Duodenal mucosa (tissue), 2 donors: Measurements from ENCODE around the gene ARID5A.
A peak's percentile ranks its signal among the peaks of the same experiment; 100 is the strongest.

Experiments
- H3K27ac ChIP-seq: one replicate; pipeline ENCODE4 v1.7.0; 2013; ENCODE audit warnings: low read depth, low read length
- H3K27me3 ChIP-seq, 2 donors: one replicate each; pipeline ENCODE4 v1.7.0; 2013; ENCODE audit warnings: low read length in 2 of 2, control low read depth in 1 of 2; ENCODE audit not compliant: insufficient read depth in 2 of 2, control insufficient read depth in 1 of 2
- H3K36me3 ChIP-seq, 2 donors: one replicate each; pipeline ENCODE4 v1.7.0; 2013; ENCODE audit warnings: low read length in 2 of 2, control low read depth in 1 of 2; ENCODE audit not compliant: insufficient read depth in 2 of 2, control insufficient read depth in 1 of 2
- H3K4me1 ChIP-seq, 2 donors: one replicate each; pipeline ENCODE4 v1.7.0; 2013; ENCODE audit warnings: low read length in 2 of 2, control low read depth in 1 of 2; ENCODE audit not compliant: insufficient read depth in 2 of 2, control insufficient read depth in 1 of 2
- H3K4me3 ChIP-seq, 2 donors: one replicate each; pipeline ENCODE4 v1.7.0; 2013; ENCODE audit warnings: low read length in 2 of 2, low read depth in 1 of 2
- H3K9ac ChIP-seq, 2 donors: one replicate each; pipeline ENCODE4 v1.7.0; 2013; ENCODE audit warnings: low read length in 2 of 2, low read depth in 1 of 2
- H3K9me3 ChIP-seq, 2 donors: one replicate each; pipeline ENCODE4 v1.7.0; 2013; ENCODE audit warnings: low read length in 2 of 2, control low read depth in 1 of 2; ENCODE audit not compliant: control insufficient read depth in 1 of 2

The ARID5A gene

DNA sequence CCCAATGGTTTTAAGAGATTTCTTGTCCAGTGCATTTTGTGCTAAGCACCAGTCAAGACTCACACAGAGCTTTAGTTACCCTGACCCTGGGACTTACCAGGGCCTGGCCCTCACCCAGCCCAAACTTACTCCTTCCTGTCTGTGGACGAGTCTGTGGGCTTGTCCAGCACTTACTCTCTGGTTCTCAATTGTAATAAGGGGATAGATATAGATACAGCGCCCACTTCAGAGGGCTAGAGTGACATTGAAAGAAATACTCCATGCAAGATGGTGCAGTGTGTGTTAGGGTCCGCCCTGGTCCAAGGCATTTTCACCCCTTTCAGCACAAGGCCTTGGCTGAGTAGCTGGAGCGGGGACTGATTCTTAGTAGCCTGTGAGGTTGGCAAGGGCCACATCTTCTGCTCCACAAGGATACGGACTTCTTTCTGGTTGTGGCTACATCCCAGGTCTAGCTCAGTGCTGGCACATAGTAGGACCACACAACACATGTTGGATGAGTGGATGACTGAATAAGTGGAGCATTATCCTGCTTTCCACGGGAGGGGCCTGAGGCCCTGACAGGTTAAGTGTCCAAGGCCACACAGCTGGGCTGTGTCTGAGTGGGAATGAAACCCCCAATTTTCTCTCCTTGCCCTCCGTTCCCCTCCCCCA is 3.8 kb upstream of the ARID5A start:
- Histone ChIP-seq H3K9me3 (no peaks in the 10 kb centered on the region), H3K27ac (peak overlapping the region; percentile 78), H3K27me3 (peaks cover 0 to 1% of the 10 kb centered on the region in 2 donors), H3K9ac (no peak overlapping the region), H3K4me1 (peaks cover 44 to 49% of the 10 kb centered on the region in 2 donors), H3K4me3 (no peak overlapping the region), H3K36me3 (no peaks in the 10 kb centered on the region)

- peaks cover 49 to 50% of the 10 kb centered on the region in 2 donors for H3K4me1 ChIP-seq
- H3K9me3 ChIP-seq, result no peaks in the 10 kb centered on the region
- no peak overlapping the region for H3K4me3 ChIP-seq
- H3K36me3 ChIP-seq, result no peaks in the 10 kb centered on the region
- H3K27me3 ChIP-seq, result peaks cover 3 to 5% of the 10 kb centered on the region in 2 donors
- H3K27ac ChIP-seq, result peak overlapping the region; percentile 78
- no peak overlapping the region for H3K9ac ChIP-seq
Measured at GRCh38 chr2:96533292-96534073, 3.1 kb upstream of the ARID5A start.

- H3K4me1 ChIP-seq, result peaks cover 49 to 51% of the 10 kb centered on the region in 2 donors
- no peaks in the 10 kb centered on the region for H3K36me3 ChIP-seq
- H3K4me3 ChIP-seq, result no peak overlapping the region
- peak overlapping the region; percentile 39 for H3K27ac ChIP-seq
- H3K9me3 ChIP-seq, result no peaks in the 10 kb centered on the region
- no peak overlapping the region for H3K9ac ChIP-seq
- peaks cover 3 to 5% of the 10 kb centered on the region in 2 donors for H3K27me3 ChIP-seq
Measured at GRCh38 chr2:96534141-96534540, 2.4 kb upstream of the ARID5A start.

- Histone ChIP-seq H3K27ac (no peak overlapping the region), H3K9me3 (no peaks in the 10 kb centered on the region), H3K27me3 (peaks cover 3 to 5% of the 10 kb centered on the region in 2 donors), H3K9ac (peak overlapping the region in 1 of 2 donors; percentile 32), H3K36me3 (no peaks in the 10 kb centered on the region), H3K4me3 (no peak overlapping the region), H3K4me1 (peaks cover 51 to 52% of the 10 kb centered on the region in 2 donors)
Measured at GRCh38 chr2:96534701-96535181, 1.8 kb upstream of the ARID5A start.

GRCh38 chr2:96535331-96535730 is 1.2 kb upstream of the ARID5A start:
- H3K36me3 ChIP-seq, result no peaks in the 10 kb centered on the region
- no peak overlapping the region for H3K9ac ChIP-seq
- H3K9me3 ChIP-seq, result no peaks in the 10 kb centered on the region
- no peak overlapping the region for H3K4me3 ChIP-seq
- H3K27ac ChIP-seq, result no peak overlapping the region
- peaks cover 3 to 5% of the 10 kb centered on the region in 2 donors for H3K27me3 ChIP-seq
- peaks cover 56 to 58% of the 10 kb centered on the region in 2 donors for H3K4me1 ChIP-seq

GRCh38 chr2:96537066-96537733 is 648 bp downstream of the ARID5A start:
- peak overlapping the region; percentile 78 for H3K27ac ChIP-seq
- H3K27me3 ChIP-seq, result peaks cover 3 to 5% of the 10 kb centered on the region in 2 donors
- peaks cover 48 to 49% of the 10 kb centered on the region in 2 donors for H3K4me1 ChIP-seq
- H3K9ac ChIP-seq, result peak overlapping the region; percentile 73 to 76
- H3K9me3 ChIP-seq, result no peaks in the 10 kb centered on the region
- H3K4me3 ChIP-seq, result peak overlapping the region; percentile 69 to 85
- H3K36me3 ChIP-seq, result no peaks in the 10 kb centered on the region

GRCh38 chr2:96537734-96538486 is 1.4 kb downstream of the ARID5A start:
- peaks cover 41 to 42% of the 10 kb centered on the region in 2 donors for H3K4me1 ChIP-seq
- H3K9ac ChIP-seq, result peak overlapping the region; percentile 73 to 76
- peak overlapping the region; percentile 78 for H3K27ac ChIP-seq
- peaks cover 3 to 5% of the 10 kb centered on the region in 2 donors for H3K27me3 ChIP-seq
- no peaks in the 10 kb centered on the region for H3K9me3 ChIP-seq
- peak overlapping the region; percentile 69 to 85 for H3K4me3 ChIP-seq
- no peaks in the 10 kb centered on the region for H3K36me3 ChIP-seq

DNA sequence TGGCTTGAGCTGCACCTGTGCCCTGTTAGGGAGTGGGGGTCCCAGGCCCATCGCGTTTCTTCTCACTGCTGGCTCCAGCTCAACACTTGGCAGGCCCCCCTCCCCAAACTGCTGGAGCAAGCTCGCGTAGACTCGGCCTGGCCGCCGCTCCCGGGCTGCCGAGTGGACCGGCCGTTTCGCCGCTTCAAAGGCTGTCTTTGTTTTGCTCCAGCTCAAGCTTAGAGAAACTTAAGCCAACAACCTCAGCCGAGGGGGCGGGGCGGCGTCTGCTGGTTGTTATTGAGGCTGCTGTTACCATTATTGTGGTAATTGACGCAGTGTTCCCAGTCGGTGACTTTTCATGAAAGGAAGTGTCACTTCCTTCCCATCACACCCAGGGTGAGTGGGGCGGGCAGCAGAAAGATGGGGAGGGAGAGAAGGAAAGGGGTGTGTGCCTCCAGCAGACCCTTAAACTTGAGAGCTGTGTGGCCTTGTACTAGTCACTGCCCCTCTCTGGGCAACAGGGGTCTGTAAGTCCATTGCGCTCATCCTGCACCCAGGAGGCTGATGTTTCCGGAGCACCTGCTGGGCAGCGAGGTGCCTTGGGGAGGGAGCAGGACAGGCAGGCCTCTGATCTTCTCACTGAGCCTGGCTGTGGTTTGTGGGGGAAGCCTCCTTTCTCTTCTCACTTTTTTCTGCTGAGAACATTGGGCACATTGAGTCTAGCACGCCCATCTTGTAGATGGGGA is 2.1 kb downstream of the ARID5A start:
- H3K9me3 ChIP-seq, result no peaks in the 10 kb centered on the region
- no peaks in the 10 kb centered on the region for H3K36me3 ChIP-seq
- peak overlapping the region; percentile 73 to 76 for H3K9ac ChIP-seq
- H3K4me3 ChIP-seq, result peak overlapping the region; percentile 69 to 85
- H3K4me1 ChIP-seq, result peaks cover 34 to 35% of the 10 kb centered on the region in 2 donors
- peaks cover 3 to 5% of the 10 kb centered on the region in 2 donors for H3K27me3 ChIP-seq
- H3K27ac ChIP-seq, result peak overlapping the region; percentile 57
